Measurements from ENCODE around the gene ESAM. TPM values are rescaled to one million over a fixed set of nuclear protein-coding genes. Genes with fewer than 3 reads are reported as not detected.

ESAM gene
- total and polyA plus RNA-seq, 2 of the 8 experiments (the other 6 are each of a cell fraction or from before 2014, with no cell fraction given): 0.09 TPM; not detected in 1

DNA sequence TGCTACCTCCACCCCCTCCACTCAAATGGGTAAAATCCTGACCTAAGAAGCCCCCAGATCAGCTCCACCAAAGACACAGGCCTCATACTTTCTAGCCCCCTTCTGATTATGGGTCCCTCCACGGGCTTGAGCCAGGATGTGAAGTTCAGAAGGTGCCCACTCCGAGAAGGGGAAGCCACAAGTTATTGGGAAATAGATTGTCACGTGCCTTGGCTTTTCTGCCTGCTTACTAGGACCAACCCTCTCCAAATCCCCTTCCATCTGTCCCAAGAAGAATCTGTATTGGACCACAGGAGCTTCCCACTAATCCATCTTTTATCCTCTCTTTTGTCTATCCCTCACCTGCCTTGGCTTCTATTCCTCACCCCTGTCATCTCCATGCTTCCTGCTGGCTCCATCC, 25.4 kb downstream of the ESAM start:
- Histone ChIP-seq H2BK15ac (ENCODE audit: low read length) (no peak overlapping the region), H3K79me1 (ENCODE audit: low read depth, low read length) (no peaks in the 10 kb centered on the region), H2AFZ (ENCODE audit: low read length) (no peak overlapping the region), H4K8ac (ENCODE audit: extremely low read depth, insufficient read depth, low read length) (no peak overlapping the region), H3K36me3 (ENCODE audit: control insufficient read depth in 2 of 4, insufficient read depth in 4 of 4, low read length in 3 of 4) (no peaks in the 10 kb centered on the region), H3K4me2 (ENCODE audit: insufficient read depth in 1 of 2, low read depth in 2 of 2, low read length in 2 of 2) (no peak overlapping the region), H3K79me2 (ENCODE audit: control insufficient read depth in 1 of 2, insufficient read depth in 2 of 2, low read length in 2 of 2) (no peaks in the 10 kb centered on the region), H3K4me1 (replicated peaks in 1 of 4; ENCODE audit: control insufficient read depth in 3 of 4, insufficient read depth in 4 of 4, low read length in 3 of 4) (peaks cover 0 to 15% (median 2%) of the 10 kb centered on the region in 4 experiments; a peak in 4 of 7 replicates), H3K27ac (ENCODE audit: low read depth, low read length) (no peak overlapping the region), H3K56ac (replicated peaks; ENCODE audit: insufficient read length, low read depth, low read length) (no peak overlapping the region), H3K14ac (ENCODE audit: insufficient read length) (no peak overlapping the region), H3K4ac (replicated peaks; ENCODE audit: insufficient read length, low read depth, low read length) (no peak overlapping the region), H2BK5ac (ENCODE audit: low read depth, low read length) (no peak overlapping the region), H2BK120ac (replicated peaks; ENCODE audit: low read depth, low read length) (no peak overlapping the region), H2AK5ac (ENCODE audit: low read depth, low read length) (no peak overlapping the region), H2BK20ac (ENCODE audit: low read length) (no peak overlapping the region), H4K5ac (ENCODE audit: insufficient read length, low read depth, low read length) (no peak overlapping the region), H3K4me3 (ENCODE audit: extremely low read depth in 1 of 4, insufficient read depth in 2 of 4, low read depth in 3 of 4, low read length in 4 of 4) (no peak overlapping the region), H4K20me1 (replicated peaks in 1 of 2; ENCODE audit: control insufficient read depth in 1 of 2, insufficient read depth in 2 of 2, low read length in 2 of 2) (peaks cover 5% of the 10 kb centered on the region in 2 experiments), H3K23me2 (ENCODE audit: low read depth, low read length) (peaks cover 9% of the 10 kb centered on the region), H3K23ac (ENCODE audit: insufficient read length) (no peak overlapping the region), H3K27me3 (replicated peaks in 1 of 4; ENCODE audit: control insufficient read depth in 3 of 4, extremely low read depth in 1 of 4, insufficient read depth in 3 of 4, low read length in 3 of 4) (peaks cover 39 to 66% (median 54%) of the 10 kb centered on the region in 4 experiments), H3K9me3 (ENCODE audit: insufficient read depth in 2 of 2, low read depth in 1 of 2, low read length in 1 of 2) (no peaks in the 10 kb centered on the region), H3K18ac (ENCODE audit: extremely low read depth, low read length) (no peak overlapping the region), H4K91ac (replicated peaks; ENCODE audit: insufficient read length, low read length) (no peak overlapping the region), H2BK12ac (ENCODE audit: low read depth, low read length) (no peak overlapping the region), H3K9ac (replicated peaks in 1 of 4; ENCODE audit: extremely low read depth in 1 of 4, low read depth in 3 of 4, low read length in 3 of 4) (no peak overlapping the region)
- POLR2A ChIA-PET (ENCODE audit: partially characterized antibody): interaction anchor here (0.7 kb wide), 1 partner anchor 12 kb away, joined by 3 read pairs; no protein-coding TSS in a partner anchor
- DNase-seq (ENCODE audit: low read depth in 1 of 2, low spot score in 2 of 2): no peak
- CTCF ChIA-PET (ENCODE audit: partially characterized antibody): interaction anchor here (0.9 to 21.1 kb wide), 6 partner anchors 10 to 130 kb away, joined by 3 to 382 read pairs (median 3); partner anchors contain the start of genes ESAM and VSIG2
- 62% methylated on average over 3 of the region's 3 CpGs; no CpG with 5 or more reads in 1 of the 2 experiments for WGBS, 2 experiments (ENCODE audit: extremely low coverage in 1 of 2, insufficient coverage in 1 of 2, insufficient read length in 1 of 2, insufficient replicate concordance in 2 of 2, low coverage in 1 of 2, low lambda C conversion rate in 2 of 2, missing lambda C conversion rate in 1 of 2)
- TF ChIP-seq BCL11A (IDR thresholded peaks at IDR 0.05; ENCODE audit: low read depth in 2 of 2, low read length in 2 of 2) (no peak), TBP (IDR thresholded peaks at IDR 0.05; ENCODE audit: low read depth, low read length) (no peak), HDAC6 (IDR thresholded peaks at IDR 0.05; ENCODE audit: low read depth, low read length) (no peak), TAF1 (IDR thresholded peaks at IDR 0.05; ENCODE audit: low read depth, low read length) (no peak), JUND (IDR thresholded peaks at IDR 0.05; ENCODE audit: low read length) (no peak), MAFK (IDR thresholded peaks at IDR 0.05; ENCODE audit: low read depth, low read length) (no peak)
- no peak for FAIRE-seq
